A673 (cell line): ENCODE results near the gene FLRT1. TPM values are rescaled to one million over a fixed set of nuclear protein-coding genes. Genes with fewer than 3 reads are reported as not detected.
A peak's percentile ranks its signal among the peaks of the same experiment; 100 is the strongest.

Source experiments
- BruUV-seq: library from RNA; stranded (reverse); fragments of 400-500 nt; replicated peaks from 2 replicates; lab custom pipeline; 2021; lab: Mats Ljungman, UMichigan
- CTCF ChIA-PET: fragments of 300-600 bp; sonication (Branson Sonifier 250); formaldehyde crosslinking; loops from one replicate; lab custom pipeline; 2022; ENCODE audit warnings: antibody characterized with exemption; lab: Charles Lee
- POLR2A ChIA-PET: fragments of 300-600 bp; sonication (Branson Sonifier 250); formaldehyde crosslinking; loops from one replicate; lab custom pipeline; 2022; ENCODE audit warnings: antibody characterized with exemption; ENCODE audit not compliant: low non-redundant PET; lab: Charles Lee
- DNase-seq: peaks from one replicate; pipeline ENCODE4 v3.0.0-alpha.2; 2015; ENCODE audit warnings: low spot score
- H3K27ac ChIP-seq: fragments of 200-600 bp; sonication (generic); 2 replicates; pipeline ENCODE4 v1.5.1; 2016; ENCODE audit warnings: mixed run types, low read depth, mild to moderate bottlenecking, mixed read lengths, antibody characterized with exemption, low read length; ENCODE audit not compliant: poor library complexity, severe bottlenecking
- H3K27me3 ChIP-seq: fragments of 200-600 bp; sonication (generic); replicated peaks from 2 replicates; pipeline ENCODE4 v1.6.1; 2017; ENCODE audit warnings: mixed run types, low read depth, mild to moderate bottlenecking, mixed read lengths, antibody characterized with exemption, low read length; ENCODE audit not compliant: insufficient read depth, poor library complexity
- H3K36me3 ChIP-seq: fragments of 200-600 bp; sonication (generic); 2 replicates; pipeline ENCODE4 v1.6.1; 2016; ENCODE audit warnings: mixed run types, mild to moderate bottlenecking, mixed read lengths, antibody characterized with exemption, low read length; ENCODE audit not compliant: insufficient read depth, poor library complexity, severe bottlenecking
- H3K4me1 ChIP-seq: fragments of 200-600 bp; sonication (generic); 2 replicates; pipeline ENCODE4 v1.6.1; 2017; ENCODE audit warnings: mixed run types, mild to moderate bottlenecking, mixed read lengths, antibody characterized with exemption, low read length; ENCODE audit not compliant: insufficient read depth, poor library complexity, severe bottlenecking
- H3K4me3 ChIP-seq: fragments of 200-600 bp; sonication (generic); 2 replicates; pipeline ENCODE4 v1.5.1; 2016; ENCODE audit warnings: low read depth, mixed run types, mild to moderate bottlenecking, mixed read lengths, low read length; ENCODE audit not compliant: poor library complexity, severe bottlenecking
- H3K9me3 ChIP-seq: fragments of 200-600 bp; sonication (generic); 2 replicates; pipeline ENCODE4 v1.6.1; 2016; ENCODE audit warnings: mixed run types, low read depth, mild to moderate bottlenecking, mixed read lengths, antibody characterized with exemption, low read length; ENCODE audit not compliant: poor library complexity, severe bottlenecking
- CTCF ChIP-seq: fragments of 300-800, 200-600 bp; sonication (generic); conservative IDR thresholded peaks from 2 replicates; pipeline ENCODE4 v1.5.1; 2017; ENCODE audit warnings: low read depth, mild to moderate bottlenecking, antibody characterized with exemption, low read length, moderate library complexity, mixed read lengths
- EZH2 ChIP-seq: fragments of 200-600 bp; sonication (generic); IDR thresholded peaks from 2 replicates; pipeline ENCODE4 v1.6.1; 2017; ENCODE audit warnings: borderline replicate concordance, low read depth, mild to moderate bottlenecking, mixed read lengths, antibody characterized with exemption, low read length; ENCODE audit not compliant: poor library complexity, severe bottlenecking
- intact Hi-C: fragments of 100-400 bp; cut with micrococcal nuclease; formaldehyde crosslinking; loops from one replicate; pipeline ENCODE4 v1.10.0; 2022; ENCODE audit not compliant: unreplicated experiment
- total RNA-seq: library from RNA; stranded (reverse); gene quantifications from 2 replicates; pipeline ENCODE4 v1.2.3, GENCODE V29; 2021

Gene FLRT1
- total RNA-seq, 1 experiment from 2014 or later = 0.45 TPM

GRCh38 chr11:64052436-64052835, 16.7 kb downstream of the FLRT1 start:
- H3K4me1 ChIP-seq = peaks cover 19% of the 10 kb centered on the region

GRCh38 chr11:64052938-64053622, 17.3 kb downstream of the FLRT1 start:
- no TSS peak for BruUV-seq
- Histone ChIP-seq H3K27me3 (no peaks in the 10 kb centered on the region), H3K36me3 (no peaks in the 10 kb centered on the region), H3K4me1 (peaks cover 19% of the 10 kb centered on the region), H3K9me3 (no peaks in the 10 kb centered on the region), H3K4me3 (no peak overlapping the region), H3K27ac (no peak overlapping the region)
- ChIA-PET POLR2A (no interaction called here), CTCF (no interaction called here)
- intact Hi-C loops = no loop called here
- no peak for TF ChIP-seq EZH2
- TF ChIP-seq CTCF = no peak
- no peak for DNase-seq

More at GRCh38 chr11:64052436-64052835, 16.7 kb downstream of the FLRT1 start:
- H3K9me3 ChIP-seq = no peaks in the 10 kb centered on the region
- DNase-seq = no peak
- ChIA-PET CTCF (no interaction called here), POLR2A (no interaction called here)
- no TSS peak for BruUV-seq
- intact Hi-C loops = no loop called here
- H3K4me3 ChIP-seq = no peak overlapping the region
- no peaks in the 10 kb centered on the region for H3K27me3 ChIP-seq
- H3K27ac ChIP-seq = no peak overlapping the region
- TF ChIP-seq EZH2 = no peak
- no peaks in the 10 kb centered on the region for H3K36me3 ChIP-seq

- Histone ChIP-seq H3K4me1 (peaks cover 19% of the 10 kb centered on the region), H3K9me3 (no peaks in the 10 kb centered on the region), H3K4me3 (no peak overlapping the region), H3K36me3 (no peaks in the 10 kb centered on the region), H3K27me3 (no peaks in the 10 kb centered on the region), H3K27ac (no peak overlapping the region)
- BruUV-seq = no TSS peak
- DNase-seq = no peak
- no peak for TF ChIP-seq CTCF
- TF ChIP-seq EZH2 = no peak
- ChIA-PET POLR2A (no interaction called here), CTCF (no interaction called here)
- intact Hi-C loops = no loop called here
These were observed 18.0 kb downstream of the FLRT1 start for GRCh38 chr11:64053699-64054098.

- H3K27ac ChIP-seq = no peak overlapping the region
- CTCF ChIA-PET = interaction anchor here (0.6 kb wide), 1 partner anchor 15 kb away, joined by 3 read pairs; no protein-coding TSS in a partner anchor
- intact Hi-C loops = no loop called here
These were observed 19.3 kb downstream of the FLRT1 start for GRCh38 chr11:64055077-64055476.

More at GRCh38 chr11:64055077-64055476, 19.3 kb downstream of the FLRT1 start:
- DNase-seq = peak; percentile 45
- H3K27me3 ChIP-seq = no peaks in the 10 kb centered on the region
- no peaks in the 10 kb centered on the region for H3K9me3 ChIP-seq
- TF ChIP-seq EZH2 (no peak), CTCF (no peak)
- POLR2A ChIA-PET = no interaction called here
- no peaks in the 10 kb centered on the region for H3K36me3 ChIP-seq
- BruUV-seq = no TSS peak
- H3K4me1 ChIP-seq = peaks cover 19% of the 10 kb centered on the region
- no peak overlapping the region for H3K4me3 ChIP-seq
